Hepatocyte (in vitro differentiated cells): ENCODE measurements around the gene RASAL1. TPM values are rescaled to one million over a fixed set of nuclear protein-coding genes. Genes with fewer than 3 reads are reported as not detected.

ENCODE experiments used
- DNase-seq: peaks from one replicate; pipeline ENCODE4 v3.0.0-alpha.2; 2016; ENCODE audit warnings: low spot score
- H2AFZ ChIP-seq: fragments of 200-600 bp; sonication (generic); 2 replicates; pipeline ENCODE4 v1.6.0; 2016; ENCODE audit warnings: antibody characterized with exemption, mild to moderate bottlenecking
- H3K27ac ChIP-seq: fragments of 200-600 bp; sonication (generic); 2 replicates; pipeline ENCODE4 v1.5.1; 2016; ENCODE audit warnings: mild to moderate bottlenecking
- H3K27me3 ChIP-seq: fragments of 200-600 bp; sonication (generic); 2 replicates; pipeline ENCODE4 v1.6.1; 2016
- H3K36me3 ChIP-seq: fragments of 200-600 bp; sonication (generic); replicated peaks from 2 replicates; pipeline ENCODE4 v1.5.1; 2016; ENCODE audit warnings: low read depth; ENCODE audit not compliant: insufficient read depth
- H3K4me1 ChIP-seq: fragments of 200-600 bp; sonication (generic); 2 replicates; pipeline ENCODE4 v1.5.1; 2016; ENCODE audit warnings: mild to moderate bottlenecking, moderate library complexity; ENCODE audit not compliant: insufficient read depth
- H3K4me2 ChIP-seq: fragments of 200-600 bp; sonication (generic); 2 replicates; pipeline ENCODE4 v1.6.0; 2016
- H3K4me3 ChIP-seq: fragments of 200-600 bp; sonication (generic); 2 replicates; pipeline ENCODE4 v1.5.1; 2016; ENCODE audit warnings: mild to moderate bottlenecking
- H3K79me2 ChIP-seq: fragments of 200-600 bp; sonication (generic); 2 replicates; pipeline ENCODE4 v1.6.0; 2017; ENCODE audit warnings: mild to moderate bottlenecking
- H3K9me2 ChIP-seq: fragments of 200-600 bp; sonication (generic); replicated peaks from 2 replicates; pipeline ENCODE4 v1.6.0; 2017; ENCODE audit warnings: mild to moderate bottlenecking; ENCODE audit not compliant: insufficient read depth
- H3K9me3 ChIP-seq: fragments of 200-600 bp; sonication (generic); 2 replicates; pipeline ENCODE4 v1.5.1; 2016; ENCODE audit warnings: low read depth, mild to moderate bottlenecking
- H4K20me1 ChIP-seq: fragments of 200-600 bp; sonication (generic); 2 replicates; pipeline ENCODE4 v1.6.0; 2016; ENCODE audit warnings: mild to moderate bottlenecking; ENCODE audit not compliant: insufficient read depth, poor library complexity, severe bottlenecking
- EZH2 ChIP-seq: fragments of 200-600 bp; sonication (generic); IDR thresholded peaks from 2 replicates; pipeline ENCODE4 v1.6.1; 2016; ENCODE audit warnings: antibody characterized with exemption, mild to moderate bottlenecking, borderline replicate concordance
- EZH2phosphoT487 ChIP-seq: fragments of 200-600 bp; sonication (generic); IDR thresholded peaks from one replicate; pipeline ENCODE4 v1.6.1; 2018; ENCODE audit warnings: antibody characterized with exemption, mild to moderate bottlenecking, low read depth, moderate library complexity; ENCODE audit not compliant: unreplicated experiment, severe bottlenecking
- WGBS: methylation state at CpG from one replicate; pipeline ENCODE4 v1.1.6; 2016; ENCODE audit warnings: low lambda C conversion rate; ENCODE audit errors: missing lambda C conversion rate; 5-methylcytosine and 5-hydroxymethylcytosine counted together
- polyA plus RNA-seq: library from polyadenylated mRNA; unstranded; fragments of >200 nt; fragmentation: Nextera tagmentation; extraction: Ambion mirVana; gene quantifications from 2 replicates; pipeline ENCODE4 v1.2.1, GENCODE V29; 2016
- total RNA-seq: library from RNA; depleted of rRNA; stranded (reverse); fragments of >200 nt; gene quantifications from 2 replicates; pipeline ENCODE4 v1.2.3, GENCODE V29; 2014
- TF ChIP-seq, protein P1 (sequence below): fragments of 200-600 bp; sonication (generic); IDR thresholded peaks from 2 replicates; pipeline ENCODE4 v1.5.1; 2016; ENCODE audit warnings: antibody characterized with exemption, mild to moderate bottlenecking; ENCODE audit not compliant: poor library complexity

RASAL1 gene
- total and polyA plus RNA-seq, 2 experiments from 2014 or later = 0.74 TPM; not detected in 1

DNA sequence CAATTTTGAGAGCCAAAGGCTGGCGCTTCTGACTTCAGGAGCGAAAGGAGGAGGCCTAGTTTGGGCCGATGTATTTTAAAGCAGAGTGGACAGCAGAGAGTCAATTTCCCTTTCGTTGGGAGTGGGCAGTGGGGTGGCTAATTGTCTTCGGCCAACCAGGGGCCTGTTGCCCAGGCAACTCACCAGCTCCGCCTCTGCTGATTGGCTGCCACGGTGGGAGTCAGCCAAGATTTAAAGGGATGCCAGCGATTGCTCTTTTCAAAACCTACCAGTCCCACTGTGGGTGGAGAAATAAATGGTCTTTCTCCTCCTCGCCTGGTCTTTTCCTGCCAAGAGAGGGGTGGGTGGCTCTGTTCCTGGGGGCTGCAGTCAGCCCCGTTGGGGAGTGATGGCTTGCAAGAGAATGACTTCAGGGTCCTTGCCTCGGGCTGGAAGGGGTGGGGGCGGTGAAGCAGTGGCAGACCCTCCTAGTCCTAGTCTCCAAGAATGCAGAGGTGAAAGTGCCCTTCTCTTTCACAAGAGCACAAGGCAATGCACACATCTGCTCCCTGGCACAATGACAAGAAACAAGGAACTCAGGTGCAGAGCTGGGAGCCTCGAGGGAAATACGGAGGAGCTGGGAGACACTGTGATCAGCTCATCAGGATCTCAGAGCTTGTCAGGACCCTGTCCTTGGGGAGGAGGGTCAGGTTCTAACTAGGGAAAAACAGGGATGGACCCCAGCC lies 37.7 kb downstream of the RASAL1 start:
- H3K9me3 ChIP-seq = no peaks in the 10 kb centered on the region
- no peak overlapping the region for H3K27ac ChIP-seq
- H3K4me1 ChIP-seq = no peaks in the 10 kb centered on the region
- no peaks in the 10 kb centered on the region for H4K20me1 ChIP-seq
- peaks cover 2% of the 10 kb centered on the region for H3K27me3 ChIP-seq
- no peak for DNase-seq
- TF ChIP-seq, protein P1, sequence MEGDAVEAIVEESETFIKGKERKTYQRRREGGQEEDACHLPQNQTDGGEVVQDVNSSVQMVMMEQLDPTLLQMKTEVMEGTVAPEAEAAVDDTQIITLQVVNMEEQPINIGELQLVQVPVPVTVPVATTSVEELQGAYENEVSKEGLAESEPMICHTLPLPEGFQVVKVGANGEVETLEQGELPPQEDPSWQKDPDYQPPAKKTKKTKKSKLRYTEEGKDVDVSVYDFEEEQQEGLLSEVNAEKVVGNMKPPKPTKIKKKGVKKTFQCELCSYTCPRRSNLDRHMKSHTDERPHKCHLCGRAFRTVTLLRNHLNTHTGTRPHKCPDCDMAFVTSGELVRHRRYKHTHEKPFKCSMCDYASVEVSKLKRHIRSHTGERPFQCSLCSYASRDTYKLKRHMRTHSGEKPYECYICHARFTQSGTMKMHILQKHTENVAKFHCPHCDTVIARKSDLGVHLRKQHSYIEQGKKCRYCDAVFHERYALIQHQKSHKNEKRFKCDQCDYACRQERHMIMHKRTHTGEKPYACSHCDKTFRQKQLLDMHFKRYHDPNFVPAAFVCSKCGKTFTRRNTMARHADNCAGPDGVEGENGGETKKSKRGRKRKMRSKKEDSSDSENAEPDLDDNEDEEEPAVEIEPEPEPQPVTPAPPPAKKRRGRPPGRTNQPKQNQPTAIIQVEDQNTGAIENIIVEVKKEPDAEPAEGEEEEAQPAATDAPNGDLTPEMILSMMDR = no peak
- TF ChIP-seq EZH2 (no peak), EZH2phosphoT487 (no peak)
- H3K9me2 ChIP-seq = no peaks in the 10 kb centered on the region
- 67% methylated on average over 14 of the region's 14 CpGs for WGBS
- no peak overlapping the region for H3K4me2 ChIP-seq
- no peak overlapping the region for H3K4me3 ChIP-seq
- no peaks in the 10 kb centered on the region for H3K79me2 ChIP-seq
- H2AFZ ChIP-seq = no peak overlapping the region
- no peaks in the 10 kb centered on the region for H3K36me3 ChIP-seq

DNA sequence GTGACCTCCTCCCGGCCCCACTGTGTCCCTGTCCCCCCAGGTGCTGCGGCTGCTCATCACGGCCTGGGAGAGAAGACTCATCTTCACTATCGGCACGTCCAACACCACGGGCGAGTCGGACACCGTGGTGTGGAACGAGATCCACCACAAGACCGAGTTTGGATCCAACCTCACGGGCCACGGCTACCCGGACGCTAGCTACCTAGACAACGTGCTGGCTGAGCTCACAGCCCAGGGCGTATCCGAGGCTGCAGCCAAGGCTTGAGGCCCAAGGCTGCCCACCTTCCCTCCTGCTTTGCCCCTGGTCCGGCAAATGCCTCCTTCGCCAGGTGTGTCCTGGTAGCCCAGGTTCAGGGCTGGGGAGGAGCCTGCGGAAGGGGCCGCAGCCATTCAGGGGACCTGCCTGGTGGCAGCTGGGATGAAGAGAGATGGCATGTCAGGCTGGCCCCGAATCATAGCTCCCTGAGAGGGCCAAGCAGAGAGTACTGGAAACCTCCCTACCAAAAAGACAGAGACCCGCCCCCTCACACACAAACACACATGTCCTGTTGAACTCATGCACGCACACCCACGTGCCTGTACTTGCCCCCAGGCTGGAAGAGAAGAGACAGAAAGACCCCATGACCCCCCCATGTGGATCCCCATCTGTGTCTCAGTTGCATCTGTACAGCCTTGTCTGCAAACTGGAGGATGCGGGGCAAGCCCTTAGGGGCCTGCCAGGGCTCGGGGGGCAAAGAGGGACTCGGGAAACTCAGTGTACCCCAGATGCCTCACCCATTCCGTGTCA lies 38.7 kb downstream of the RASAL1 start:
- Histone ChIP-seq H3K4me3 (no peak overlapping the region), H3K79me2 (no peaks in the 10 kb centered on the region), H3K27me3 (peaks cover 12% of the 10 kb centered on the region), H3K4me2 (no peak overlapping the region), H3K9me3 (no peaks in the 10 kb centered on the region), H3K4me1 (no peaks in the 10 kb centered on the region), H2AFZ (no peak overlapping the region), H4K20me1 (no peaks in the 10 kb centered on the region), H3K36me3 (no peaks in the 10 kb centered on the region), H3K9me2 (no peaks in the 10 kb centered on the region), H3K27ac (no peak overlapping the region)
- DNase-seq = no peak
- 93% methylated on average over 30 of the region's 30 CpGs for WGBS
- TF ChIP-seq EZH2 (no peak), EZH2phosphoT487 (no peak)
- TF ChIP-seq, protein P1 = no peak

DNA sequence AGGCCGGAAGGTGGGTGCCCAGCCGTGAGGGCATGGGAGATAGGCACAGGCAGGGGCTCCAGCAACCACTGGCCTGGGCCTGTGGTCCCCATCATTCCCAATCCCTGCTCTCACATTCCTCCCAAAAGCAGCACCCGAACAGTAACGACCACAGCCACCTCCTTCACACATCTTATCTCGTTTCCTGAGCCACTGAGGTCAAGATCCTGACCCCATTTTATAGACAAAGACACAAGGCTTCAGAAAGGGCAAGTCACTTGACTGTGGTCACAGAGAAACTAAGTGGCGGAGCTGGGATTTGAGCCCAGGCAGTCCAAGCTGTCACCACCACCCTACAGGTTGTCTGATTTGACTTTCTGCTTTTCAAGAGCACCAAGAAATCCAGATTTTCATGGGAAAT lies 40.2 kb downstream of the RASAL1 start:
- Histone ChIP-seq H3K4me2 (no peak overlapping the region), H3K4me1 (no peaks in the 10 kb centered on the region), H3K4me3 (no peak overlapping the region), H3K27me3 (peaks cover 16% of the 10 kb centered on the region), H3K9me2 (no peaks in the 10 kb centered on the region), H4K20me1 (no peaks in the 10 kb centered on the region), H2AFZ (no peak overlapping the region), H3K27ac (no peak overlapping the region), H3K79me2 (no peaks in the 10 kb centered on the region), H3K36me3 (no peaks in the 10 kb centered on the region), H3K9me3 (no peaks in the 10 kb centered on the region)
- 52% methylated on average over 6 of the region's 6 CpGs for WGBS
- DNase-seq = no peak
- no peak for TF ChIP-seq EZH2phosphoT487
- no peak for TF ChIP-seq EZH2
- TF ChIP-seq, protein P1 = no peak
